HCT116 (cell line): ENCODE data around the gene ACTN4. TPM values are rescaled to one million over a fixed set of nuclear protein-coding genes. Genes with fewer than 3 reads are reported as not detected.

Experiments used
- ATAC-seq: fragments of 200-7000 bp; cut with Tn5 transposase; 2 replicates; pipeline ENCODE4 v1.9.1; 2020; ENCODE audit warnings: mild to moderate bottlenecking, moderate library complexity
- BruUV-seq: library from RNA; stranded (reverse); fragments of 400-500 nt; replicated peaks from 2 replicates; lab custom pipeline; 2021; lab: Mats Ljungman, UMichigan
- CTCF ChIA-PET: fragments of 300-600 bp; sonication (Branson Sonifier 250); formaldehyde crosslinking; loops from one replicate; lab custom pipeline; 2021; ENCODE audit warnings: antibody characterized with exemption; lab: Charles Lee
- POLR2A ChIA-PET: fragments of 300-600, 350-600 bp; sonication (Branson Sonifier 250); formaldehyde crosslinking; loops from one replicate; lab custom pipeline; 2021; ENCODE audit warnings: antibody characterized with exemption; lab: Charles Lee
- RAD21 ChIA-PET, 2 experiments: fragments of 300-600 bp; sonication (Branson Sonifier 250); formaldehyde crosslinking; loops; one replicate each; lab custom pipeline; 2023; ENCODE audit warnings: low total read pairs in 2 of 2; ENCODE audit not compliant: uncharacterized antibody in 2 of 2, unreplicated experiment in 2 of 2, low non-redundant PET in 1 of 2; lab: Charles Lee
- DNase-seq: peaks from one replicate; pipeline ENCODE4 v3.0.0-alpha.2; 2010; ENCODE audit warnings: low read depth, low spot score
- H2AFZ ChIP-seq: fragments of 200-600 bp; shearing (Covaris generic), sonication (generic); 2 replicates; pipeline ENCODE4 v1.6.1; 2017; ENCODE audit warnings: low read depth, mixed run types, mixed read lengths, antibody characterized with exemption, low read length; ENCODE audit not compliant: poor library complexity, severe bottlenecking
- H3K27ac ChIP-seq: 2 replicates; pipeline ENCODE4 v1.5.1; 2012; ENCODE audit warnings: low read depth, low read length
- H3K27me3 ChIP-seq: fragments of 200-600 bp; sonication (generic); 2 replicates; pipeline ENCODE4 v1.6.1; 2016; ENCODE audit warnings: mixed run types, low read length, mixed read lengths; ENCODE audit not compliant: insufficient read depth
- H3K36me3 ChIP-seq, 2 experiments: fragments of 200-500 bp in 1 of 2; fragments of 200-600 bp in 1 of 2; sonication (Bioruptor generic) in 1 of 2; sonication (generic) in 1 of 2; 2 replicates each; pipeline versions ENCODE4 v1.5.1 to v1.6.1; 2014 to 2016; ENCODE audit warnings: low read length in 2 of 2, inconsistent platforms in 1 of 2, mixed read lengths in 1 of 2, mixed run types in 1 of 2; ENCODE audit not compliant: insufficient read depth in 2 of 2, control insufficient read depth in 1 of 2
- H3K4me1 ChIP-seq, 2 experiments: fragments of 200-600 bp in 1 of 2; sonication (generic) in 1 of 2; 2 replicates each; pipeline versions ENCODE4 v1.5.1 to v1.6.1; 2012 to 2017; ENCODE audit warnings: low read length in 2 of 2, inconsistent platforms in 1 of 2, mild to moderate bottlenecking in 1 of 2, mixed read lengths in 1 of 2, mixed run types in 1 of 2, moderate library complexity in 1 of 2; ENCODE audit not compliant: insufficient read depth in 2 of 2, control insufficient read depth in 1 of 2
- H3K4me2 ChIP-seq: fragments of 200-600 bp; sonication (generic); 2 replicates; pipeline ENCODE4 v1.6.1; 2017; ENCODE audit warnings: mixed run types, low read length, mixed read lengths
- H3K4me3 ChIP-seq, 2 experiments: fragments of 200-600 bp in 1 of 2; sonication (generic) in 1 of 2; replicated peaks in 1 of 2; 2 replicates each; pipeline ENCODE4 v1.5.1; 2011 to 2016; ENCODE audit warnings: low read length in 2 of 2, control low read depth in 1 of 2, low read depth in 1 of 2, mild to moderate bottlenecking in 1 of 2, mixed read lengths in 1 of 2, mixed run types in 1 of 2
- H3K79me2 ChIP-seq: fragments of 200-600 bp; sonication (generic); 2 replicates; pipeline ENCODE4 v1.6.1; 2017; ENCODE audit warnings: mild to moderate bottlenecking, mixed run types, low read length, moderate library complexity, mixed read lengths; ENCODE audit not compliant: insufficient read depth
- H3K9ac ChIP-seq: fragments of 200-600 bp; sonication (generic); 2 replicates; pipeline ENCODE4 v1.6.1; 2016; ENCODE audit warnings: low read length, mixed read lengths
- H3K9me2 ChIP-seq: fragments of 200-600 bp; sonication (generic), shearing (Covaris generic); 2 replicates; pipeline ENCODE4 v1.6.1; 2017; ENCODE audit warnings: mixed run types, mild to moderate bottlenecking, moderate library complexity; ENCODE audit not compliant: insufficient read depth
- H3K9me3 ChIP-seq, 2 experiments: fragments of 200-500 bp in 1 of 2; fragments of 200-600 bp in 1 of 2; sonication (Bioruptor generic) in 1 of 2; sonication (generic) in 1 of 2; 2 replicates each; pipeline ENCODE4 v1.6.1; 2014 to 2017; ENCODE audit warnings: low read length in 2 of 2, mixed read lengths in 2 of 2, inconsistent platforms in 1 of 2, low read depth in 1 of 2, mild to moderate bottlenecking in 1 of 2, mixed run types in 1 of 2, moderate library complexity in 1 of 2; ENCODE audit not compliant: control insufficient read depth in 1 of 2, insufficient read depth in 1 of 2
- H4K20me1 ChIP-seq: fragments of 200-600 bp; sonication (generic), shearing (Covaris generic); 2 replicates; pipeline ENCODE4 v1.6.1; 2017; ENCODE audit warnings: mixed run types, mild to moderate bottlenecking, moderate library complexity; ENCODE audit not compliant: insufficient read depth
- CBX3 ChIP-seq: IDR thresholded peaks from 2 replicates; pipeline ENCODE4 v1.6.1; 2012; ENCODE audit warnings: low read depth
- CEBPB ChIP-seq: IDR thresholded peaks from 2 replicates; pipeline ENCODE4 v1.6.1; 2012; ENCODE audit warnings: low read depth
- CTCF ChIP-seq, 3 experiments: fragments of 200-600 bp in 1 of 3; sonication (generic) in 1 of 3; IDR thresholded peaks in 2 of 3; conservative IDR thresholded peaks in 1 of 3; 2 replicates each; pipeline ENCODE4 v1.5.1; 2012 to 2017; ENCODE audit warnings: low read depth in 2 of 3, low read length in 2 of 3, antibody characterized with exemption in 1 of 3, borderline replicate concordance in 1 of 3, control low read depth in 1 of 3, mild to moderate bottlenecking in 1 of 3, mixed read lengths in 1 of 3, mixed run types in 1 of 3, moderate library complexity in 1 of 3; ENCODE audit not compliant: insufficient read depth in 1 of 3
- EGR1 ChIP-seq: IDR thresholded peaks from 2 replicates; pipeline ENCODE4 v1.6.1; 2012; ENCODE audit warnings: low read depth
- EZH2phosphoT487 ChIP-seq: fragments of 200-600 bp; IDR thresholded peaks from 2 replicates; pipeline ENCODE4 v1.6.1; 2018; ENCODE audit warnings: antibody characterized with exemption, borderline replicate concordance
- FOSL1 ChIP-seq: IDR thresholded peaks from 2 replicates; pipeline ENCODE4 v1.6.1; 2012; ENCODE audit warnings: low read depth
- JUND ChIP-seq: IDR thresholded peaks from 2 replicates; pipeline ENCODE4 v1.6.1; 2012
- MAX ChIP-seq: IDR thresholded peaks from 2 replicates; pipeline ENCODE4 v1.6.1; 2012
- POLR2AphosphoS5 ChIP-seq: IDR thresholded peaks from 2 replicates; pipeline ENCODE4 v1.6.1; 2011; ENCODE audit warnings: mild to moderate bottlenecking, low read depth, low read length, moderate library complexity
- RAD21 ChIP-seq: IDR thresholded peaks from 2 replicates; pipeline ENCODE4 v1.6.1; 2012; ENCODE audit warnings: low read depth, mild to moderate bottlenecking
- REST ChIP-seq: IDR thresholded peaks from 2 replicates; pipeline ENCODE4 v1.6.1; 2012; ENCODE audit warnings: low read depth
- SIN3A ChIP-seq: IDR thresholded peaks from 2 replicates; pipeline ENCODE4 v1.6.1; 2012; ENCODE audit warnings: low read depth
- SP1 ChIP-seq: IDR thresholded peaks from 2 replicates; pipeline ENCODE4 v1.6.1; 2012; ENCODE audit warnings: low read depth
- SRF ChIP-seq: IDR thresholded peaks from 2 replicates; pipeline ENCODE4 v1.6.1; 2012; ENCODE audit warnings: low read depth
- ZBTB33 ChIP-seq: IDR thresholded peaks from 2 replicates; pipeline ENCODE4 v1.6.1; 2011; ENCODE audit warnings: mild to moderate bottlenecking, low read length, moderate library complexity; ENCODE audit not compliant: insufficient replicate concordance; ENCODE audit errors: extremely low read depth
- ZFX ChIP-seq: fragments of 450-650 bp; IDR thresholded peaks from 2 replicates; pipeline ENCODE4 v1.6.1; 2017
- ZNF274 ChIP-seq: fragments of 200-500 bp; sonication (Bioruptor generic); IDR thresholded peaks from 2 replicates; pipeline ENCODE4 v1.6.1; 2014; ENCODE audit warnings: mild to moderate bottlenecking, low read depth, low read length, inconsistent platforms
- intact Hi-C: fragments of 100-400 bp; cut with micrococcal nuclease; formaldehyde crosslinking; loops from 2 replicates; pipeline ENCODE4 v1.10.0; 2022
- total RNA-seq: library from RNA; stranded (reverse); gene quantifications from one replicate; pipeline ENCODE4 v1.2.1, GENCODE V29; 2021; ENCODE audit not compliant: unreplicated experiment

The ACTN4 gene
- total RNA-seq, 1 experiment from 2014 or later: 651 TPM

GRCh38 chr19:38717855-38718254, 70.4 kb downstream of the ACTN4 start:
- no peak for ATAC-seq
- H3K9ac ChIP-seq: no peak overlapping the region
- no peaks in the 10 kb centered on the region for H3K9me2 ChIP-seq
- H3K4me3 ChIP-seq: no peak overlapping the region
- H3K9me3 ChIP-seq: no peaks in the 10 kb centered on the region
- CTCF ChIA-PET: no interaction called here
- no TSS peak for BruUV-seq
- H3K4me2 ChIP-seq: no peak overlapping the region
- peaks cover 27 to 81% of the 10 kb centered on the region in 2 experiments for H3K36me3 ChIP-seq
- POLR2A ChIA-PET: no interaction called here
- peaks cover 18% of the 10 kb centered on the region; the same call in 1 of the 2 replicates for H3K79me2 ChIP-seq
- no peaks in the 10 kb centered on the region; a peak in 1 of 4 replicates for H3K4me1 ChIP-seq
- RAD21 ChIA-PET: no interaction called here
- no peak overlapping the region for H3K27ac ChIP-seq
- no peak for TF ChIP-seq ZNF274
- TF ChIP-seq CTCF (IDR thresholded peaks at IDR 0.05 in 2 of 3, conservative IDR thresholded peaks at IDR 0.05 in 1 of 3; ENCODE audit: borderline replicate concordance in 1 of 3, insufficient read depth in 1 of 3, low read depth in 2 of 3, low read length in 2 of 3): no peak
- no peak for TF ChIP-seq ZBTB33
- no peak for TF ChIP-seq CBX3
- TF ChIP-seq ZFX: no peak
- TF ChIP-seq SP1: no peak
- TF ChIP-seq SRF: no peak
- no peak for TF ChIP-seq SIN3A
- TF ChIP-seq FOSL1: no peak
- TF ChIP-seq RAD21: no peak
- no peak for TF ChIP-seq EZH2phosphoT487
- no peak for TF ChIP-seq REST
- no peak for TF ChIP-seq POLR2AphosphoS5
- TF ChIP-seq CEBPB: no peak
- TF ChIP-seq EGR1: no peak
- TF ChIP-seq MAX: no peak
- no peak for TF ChIP-seq JUND
- TF ChIP-seq, all 23 proteins: peak for 0
- no peak for DNase-seq
- Histone ChIP-seq H3K27me3 (no peaks in the 10 kb centered on the region), H4K20me1 (no peaks in the 10 kb centered on the region), H2AFZ (no peak overlapping the region)
- intact Hi-C loops: no loop called here
